Measurements from ENCODE around the gene FAM120AOS.

Gene FAM120AOS

DNA sequence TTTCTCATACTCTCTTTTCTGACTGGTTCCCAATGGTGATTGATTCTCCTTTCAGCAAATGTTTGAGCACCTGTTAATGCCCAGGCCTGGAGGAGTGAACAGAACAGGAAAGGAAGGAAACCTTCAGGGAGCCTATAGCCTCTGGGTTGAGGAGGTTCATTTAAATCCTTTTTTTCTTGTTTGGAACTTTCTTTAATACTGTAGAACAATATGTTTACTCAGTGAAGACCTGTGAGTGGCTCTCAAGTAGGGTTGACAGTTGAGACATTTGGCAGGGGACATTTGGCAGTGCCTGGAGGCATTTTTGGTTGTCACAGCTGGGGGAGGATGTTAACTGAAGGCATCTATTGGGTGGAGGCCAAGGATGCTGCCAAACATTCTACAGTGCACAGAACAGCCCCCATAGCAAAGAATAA lies 6.1 kb upstream of the FAM120AOS start:
- TF ChIP-seq, protein P1, sequence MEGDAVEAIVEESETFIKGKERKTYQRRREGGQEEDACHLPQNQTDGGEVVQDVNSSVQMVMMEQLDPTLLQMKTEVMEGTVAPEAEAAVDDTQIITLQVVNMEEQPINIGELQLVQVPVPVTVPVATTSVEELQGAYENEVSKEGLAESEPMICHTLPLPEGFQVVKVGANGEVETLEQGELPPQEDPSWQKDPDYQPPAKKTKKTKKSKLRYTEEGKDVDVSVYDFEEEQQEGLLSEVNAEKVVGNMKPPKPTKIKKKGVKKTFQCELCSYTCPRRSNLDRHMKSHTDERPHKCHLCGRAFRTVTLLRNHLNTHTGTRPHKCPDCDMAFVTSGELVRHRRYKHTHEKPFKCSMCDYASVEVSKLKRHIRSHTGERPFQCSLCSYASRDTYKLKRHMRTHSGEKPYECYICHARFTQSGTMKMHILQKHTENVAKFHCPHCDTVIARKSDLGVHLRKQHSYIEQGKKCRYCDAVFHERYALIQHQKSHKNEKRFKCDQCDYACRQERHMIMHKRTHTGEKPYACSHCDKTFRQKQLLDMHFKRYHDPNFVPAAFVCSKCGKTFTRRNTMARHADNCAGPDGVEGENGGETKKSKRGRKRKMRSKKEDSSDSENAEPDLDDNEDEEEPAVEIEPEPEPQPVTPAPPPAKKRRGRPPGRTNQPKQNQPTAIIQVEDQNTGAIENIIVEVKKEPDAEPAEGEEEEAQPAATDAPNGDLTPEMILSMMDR (conservative IDR thresholded peaks at IDR 0.05; ENCODE audit: control insufficient read depth, insufficient read depth, low read depth, low read length), result no peak
- no peak overlapping the region for H3K4me3 ChIP-seq (ENCODE audit: control insufficient read depth, low read depth, low read length)
- no peak for DNase-seq (ENCODE audit: low read depth)

DNA sequence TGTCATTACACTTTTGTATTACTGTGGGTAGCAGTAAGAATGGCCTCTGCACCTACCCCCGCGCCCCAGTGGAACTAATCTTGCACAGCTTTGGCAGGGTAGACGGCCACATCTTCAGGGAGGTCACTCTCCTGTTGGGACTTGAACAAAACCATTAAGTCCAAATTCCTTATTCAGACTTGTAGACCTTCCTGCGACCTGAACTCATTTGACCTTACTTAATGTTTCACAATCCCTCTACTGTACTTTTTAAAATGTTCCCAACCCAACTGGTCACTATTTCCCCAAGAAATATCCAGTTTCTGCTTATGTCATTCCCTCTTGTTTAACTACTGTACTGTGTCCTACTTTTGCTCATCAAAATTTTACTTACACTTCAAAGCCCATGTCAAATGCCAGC lies 5.3 kb upstream of the FAM120AOS start:
- TF ChIP-seq, protein P1 (conservative IDR thresholded peaks at IDR 0.05; ENCODE audit: control insufficient read depth, insufficient read depth, low read depth, low read length), result no peak
- no peak overlapping the region for H3K4me3 ChIP-seq (ENCODE audit: control insufficient read depth, low read depth, low read length)
- no peak for DNase-seq (ENCODE audit: low read depth)

DNA sequence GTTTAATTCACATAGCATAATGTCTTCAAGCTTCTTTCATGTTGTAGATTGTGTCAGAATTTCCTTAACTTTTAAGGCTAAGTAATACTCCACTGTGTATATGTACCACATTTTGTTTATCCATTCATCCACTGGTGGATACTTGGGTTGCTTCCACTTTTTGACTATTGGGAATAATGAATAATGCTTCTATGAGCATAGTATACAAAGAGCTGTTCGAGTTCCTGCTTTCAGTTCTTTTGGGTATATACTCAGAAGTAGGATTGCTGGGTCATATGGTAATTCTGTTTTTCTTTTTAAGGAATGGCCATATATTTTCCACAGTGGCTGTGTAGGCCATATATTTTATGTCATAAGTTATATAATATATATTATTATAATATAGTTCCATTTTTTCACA lies 3.6 kb upstream of the FAM120AOS start:
- DNase-seq (ENCODE audit: low read depth), result no peak
- TF ChIP-seq, protein P1 (conservative IDR thresholded peaks at IDR 0.05; ENCODE audit: control insufficient read depth, insufficient read depth, low read depth, low read length), result no peak
- no peak overlapping the region for H3K4me3 ChIP-seq (ENCODE audit: control insufficient read depth, low read depth, low read length)

DNA sequence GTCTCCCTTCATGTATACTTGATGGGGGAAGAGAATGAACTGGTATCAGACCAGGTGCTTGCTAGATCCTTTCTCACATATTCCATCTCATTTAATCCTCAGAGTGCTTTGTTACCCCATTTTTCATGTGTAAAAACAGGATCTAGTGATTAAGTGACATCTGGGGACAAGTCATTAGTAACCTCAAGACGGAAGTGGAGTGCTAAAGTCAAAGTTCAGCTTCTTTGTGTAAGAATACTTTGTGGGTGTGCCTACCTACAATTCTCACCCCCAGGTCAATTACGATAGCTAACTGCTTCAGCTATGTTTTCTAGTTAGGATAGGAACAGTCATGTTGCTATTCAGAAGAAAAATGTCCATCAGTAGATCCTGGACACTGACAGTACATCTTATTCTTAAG lies 3.1 kb upstream of the FAM120AOS start:
- TF ChIP-seq, protein P1 (conservative IDR thresholded peaks at IDR 0.05; ENCODE audit: control insufficient read depth, insufficient read depth, low read depth, low read length), result no peak
- no peak for DNase-seq (ENCODE audit: low read depth)

DNA sequence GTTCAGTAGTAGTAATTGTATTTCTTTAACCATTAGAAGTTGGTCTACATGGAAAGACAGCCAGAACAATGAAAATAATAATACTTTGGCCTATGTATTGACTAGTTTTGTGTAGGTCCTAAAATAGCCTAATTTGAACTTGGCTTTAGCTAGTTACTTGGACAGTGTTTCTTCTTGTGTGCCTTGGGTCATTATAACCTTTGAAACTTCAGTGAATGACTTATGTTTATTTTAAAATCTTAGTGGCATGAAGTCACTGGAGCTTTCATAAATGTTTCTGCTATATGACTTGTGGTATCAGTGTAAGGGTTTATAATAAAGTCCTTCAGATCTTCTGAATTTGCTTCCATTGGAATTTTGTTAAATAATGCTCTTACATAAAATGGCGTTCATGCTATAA lies 2.6 kb upstream of the FAM120AOS start:
- DNase-seq (ENCODE audit: low read depth), result no peak
- TF ChIP-seq, protein P1 (conservative IDR thresholded peaks at IDR 0.05; ENCODE audit: control insufficient read depth, insufficient read depth, low read depth, low read length), result no peak
- no peak overlapping the region for H3K4me3 ChIP-seq (ENCODE audit: control insufficient read depth, low read depth, low read length)

More for the DNA sequence above, 3.1 kb upstream of the FAM120AOS start:
- no peak overlapping the region for H3K4me3 ChIP-seq (ENCODE audit: control insufficient read depth, low read depth, low read length)

DNA sequence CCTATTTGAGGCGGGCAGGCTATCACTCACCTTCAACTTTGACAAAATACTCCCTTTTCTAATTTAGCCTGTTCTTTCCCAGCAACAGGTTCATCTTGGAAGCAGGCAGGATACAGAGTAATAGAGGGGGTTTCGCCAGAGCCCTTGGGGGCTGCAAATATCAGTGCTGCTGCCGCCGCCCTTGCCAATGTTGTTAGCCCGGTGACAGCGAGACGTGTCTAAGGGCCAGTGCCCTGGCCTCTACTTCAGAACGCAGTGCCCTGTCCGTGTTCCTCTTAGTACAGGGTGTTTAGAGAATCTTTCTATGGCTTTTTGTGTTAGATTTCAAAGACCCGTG lies 703 bp downstream of the FAM120AOS start:
- TF ChIP-seq, protein P1 (conservative IDR thresholded peaks at IDR 0.05; ENCODE audit: control insufficient read depth, insufficient read depth, low read depth, low read length), result no peak
- no peak for DNase-seq (ENCODE audit: low read depth)
- H3K4me3 ChIP-seq (ENCODE audit: control insufficient read depth, low read depth, low read length), result peak overlapping the region; percentile 75
